HG02973 (cell line): ENCODE data around the gene ALKBH4.
"Not testable (repeated sequence)": the region's sequence is repeated elsewhere in the genome, so short reads cannot be mapped to it uniquely, and the experiment has no call there.

Experiments used
- ATAC-seq: cut with Tn5 transposase; IDR thresholded peaks from one replicate; pipeline ENCODE4 v1.9.1; 2021; ENCODE audit warnings: moderate library complexity; ENCODE audit not compliant: unreplicated experiment

ALKBH4 gene, protein sequence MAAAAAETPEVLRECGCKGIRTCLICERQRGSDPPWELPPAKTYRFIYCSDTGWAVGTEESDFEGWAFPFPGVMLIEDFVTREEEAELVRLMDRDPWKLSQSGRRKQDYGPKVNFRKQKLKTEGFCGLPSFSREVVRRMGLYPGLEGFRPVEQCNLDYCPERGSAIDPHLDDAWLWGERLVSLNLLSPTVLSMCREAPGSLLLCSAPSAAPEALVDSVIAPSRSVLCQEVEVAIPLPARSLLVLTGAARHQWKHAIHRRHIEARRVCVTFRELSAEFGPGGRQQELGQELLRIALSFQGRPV

DNA sequence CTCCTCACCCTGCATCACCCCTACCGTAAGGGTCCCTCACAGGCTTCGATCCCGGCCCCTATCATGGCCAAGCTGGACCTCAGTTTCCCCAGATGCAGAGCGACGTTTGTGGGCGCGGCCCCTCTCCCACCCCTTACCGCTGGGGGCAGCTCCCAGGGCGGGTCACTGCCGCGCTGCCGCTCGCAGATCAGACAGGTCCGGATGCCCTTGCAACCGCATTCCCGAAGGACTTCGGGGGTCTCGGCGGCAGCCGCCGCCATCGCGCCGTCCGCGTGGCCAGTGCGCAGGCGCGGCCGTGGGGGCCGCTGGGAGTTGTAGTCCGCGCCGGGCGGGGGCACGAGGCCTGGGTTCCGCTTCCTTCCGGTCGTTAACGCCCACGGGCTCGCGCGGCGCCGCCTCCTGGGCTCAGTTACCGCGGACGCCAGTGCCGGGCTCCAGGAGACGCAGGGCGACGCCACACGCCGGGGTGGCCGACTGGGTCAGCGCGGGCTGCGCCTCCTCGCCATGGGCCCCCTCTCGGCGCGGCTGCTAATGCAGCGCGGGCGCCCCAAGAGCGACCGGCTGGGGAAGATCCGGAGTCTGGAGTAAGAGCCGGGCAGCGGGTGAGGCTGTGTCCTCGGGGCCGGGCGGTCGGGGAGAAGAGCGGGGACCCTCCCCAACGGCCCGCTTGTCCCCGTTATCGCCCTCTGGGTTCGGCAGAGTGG lies at the start of gene ALKBH4, which contains the start of gene LRWD1:
TSS of gene ALKBH4 (minus strand) at position 287 of the 704 bp plus-strand sequence. CDS start at position 260, 27 bp downstream.
TSS of gene LRWD1 (plus strand) at position 408 of the 704 bp plus-strand sequence. CDS start at position 505, 97 bp downstream.
- peak; percentile 83 for ATAC-seq

DNA sequence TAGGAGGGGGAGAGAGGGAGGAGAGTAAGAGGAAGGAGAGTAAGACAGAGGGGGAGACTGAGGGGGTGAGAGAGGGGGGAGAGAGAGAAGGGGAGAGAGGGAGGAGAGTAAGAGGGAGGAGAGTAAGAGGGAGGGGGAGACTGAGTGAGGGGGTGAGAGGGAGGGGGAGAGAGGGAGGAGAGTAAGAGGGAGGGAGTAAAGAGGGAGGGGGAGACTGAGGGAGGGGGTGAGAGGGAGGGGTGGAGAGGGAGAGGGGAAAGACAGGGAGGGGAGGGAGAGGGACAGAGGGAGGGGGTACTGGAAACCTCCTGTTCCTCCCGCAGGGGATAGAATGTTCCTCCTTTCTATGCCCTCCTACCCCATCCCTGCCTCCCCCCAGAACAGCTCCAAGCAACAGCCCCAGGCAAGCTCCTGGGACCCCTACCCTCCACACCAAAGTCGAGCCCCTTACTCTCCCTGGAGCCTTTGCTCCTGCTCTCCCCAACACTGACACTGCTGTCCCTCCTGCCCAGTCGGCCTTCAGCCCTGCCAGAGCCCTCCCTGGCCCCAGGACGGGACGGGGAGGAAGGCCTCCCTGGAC lies 48.1 kb upstream of the ALKBH4 start:
- not testable (repeated sequence) for ATAC-seq

DNA sequence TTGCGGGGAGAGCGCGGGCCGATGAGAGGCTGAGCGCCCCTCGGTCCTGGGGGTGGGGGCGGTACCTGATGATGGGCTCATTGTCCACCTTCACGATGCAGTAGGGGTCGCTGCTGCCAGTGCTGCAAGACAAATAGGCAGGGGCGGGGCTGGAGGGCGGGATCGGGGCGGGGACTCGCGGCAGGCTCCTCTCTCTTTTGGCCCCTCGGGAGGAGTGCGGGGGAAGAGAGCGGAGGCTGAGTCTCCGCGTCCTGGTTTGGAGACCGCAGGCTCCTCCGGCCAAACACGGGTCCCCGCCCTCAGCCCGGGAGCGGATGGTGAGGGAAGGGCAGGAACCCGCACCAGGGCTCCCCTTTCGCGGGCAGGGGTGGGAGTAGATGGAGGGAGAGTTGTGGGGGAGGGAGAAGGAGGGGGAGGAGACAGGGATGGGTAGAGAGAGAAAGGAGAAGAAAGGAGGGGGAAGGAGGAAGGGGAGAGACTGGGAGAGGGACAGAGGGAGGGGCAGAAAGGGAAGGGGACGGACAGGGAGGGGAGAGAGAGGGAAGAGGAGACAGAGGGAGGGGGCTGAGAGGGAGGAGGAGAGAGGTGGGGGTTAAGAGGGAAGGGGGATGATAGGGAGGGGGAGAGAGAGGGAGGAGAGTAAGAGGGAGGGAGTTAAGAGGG lies 47.3 kb upstream of the ALKBH4 start:
- peak; percentile 28 for ATAC-seq

DNA sequence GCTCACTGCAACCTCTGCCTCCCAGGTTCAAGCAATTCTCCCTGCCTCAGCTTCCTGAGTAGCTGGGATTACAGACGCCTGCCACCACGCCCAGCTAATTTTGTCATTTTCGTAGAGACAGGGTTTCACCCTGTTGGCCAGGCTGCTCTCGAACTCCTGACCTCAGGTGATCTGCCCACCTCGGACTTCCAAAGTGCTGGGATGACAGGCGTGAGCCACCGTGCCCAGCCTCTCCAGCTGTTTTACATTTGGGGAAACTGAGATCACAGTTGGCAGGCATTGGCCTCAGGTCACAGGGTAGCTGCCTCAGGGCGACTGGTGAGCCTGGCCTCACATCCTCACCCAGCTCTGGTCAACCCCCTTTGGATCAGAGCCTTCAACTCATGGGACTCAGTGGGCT lies 45.9 kb upstream of the ALKBH4 start:
- ATAC-seq = not testable (repeated sequence)

DNA sequence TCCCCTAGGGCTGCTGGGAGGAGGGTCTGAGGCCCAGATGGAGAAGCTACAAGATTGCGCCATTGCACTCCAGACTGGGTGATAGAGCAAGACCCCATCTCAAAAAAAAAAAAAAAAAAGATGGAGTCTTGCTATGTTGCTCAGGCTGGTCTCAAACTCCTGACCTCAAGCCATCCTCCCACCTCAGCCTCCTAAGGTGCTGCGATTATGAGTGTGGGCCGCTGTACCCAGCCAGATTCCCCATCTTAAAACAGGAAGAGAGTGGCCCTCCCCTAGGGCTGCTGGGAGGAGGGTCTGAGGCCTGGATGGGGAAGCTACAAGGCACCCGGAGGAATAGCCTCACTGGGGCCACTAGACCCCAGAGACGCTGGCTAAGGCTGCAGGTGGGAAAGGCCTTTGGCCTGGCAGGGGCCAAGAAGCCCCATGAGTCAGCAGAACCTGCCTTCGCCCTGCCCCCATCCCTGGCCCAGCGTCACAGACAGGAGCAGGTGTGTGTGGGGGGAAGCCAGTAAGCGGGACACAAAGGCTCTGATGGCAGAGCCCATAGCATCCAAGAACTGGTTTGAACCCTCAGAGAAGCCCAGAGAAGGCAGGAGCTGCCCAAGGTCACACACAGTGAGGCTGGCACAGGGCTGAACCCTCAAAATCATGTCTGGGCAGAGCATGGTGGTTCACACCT lies 42.9 kb upstream of the ALKBH4 start:
- ATAC-seq = not testable (repeated sequence)

DNA sequence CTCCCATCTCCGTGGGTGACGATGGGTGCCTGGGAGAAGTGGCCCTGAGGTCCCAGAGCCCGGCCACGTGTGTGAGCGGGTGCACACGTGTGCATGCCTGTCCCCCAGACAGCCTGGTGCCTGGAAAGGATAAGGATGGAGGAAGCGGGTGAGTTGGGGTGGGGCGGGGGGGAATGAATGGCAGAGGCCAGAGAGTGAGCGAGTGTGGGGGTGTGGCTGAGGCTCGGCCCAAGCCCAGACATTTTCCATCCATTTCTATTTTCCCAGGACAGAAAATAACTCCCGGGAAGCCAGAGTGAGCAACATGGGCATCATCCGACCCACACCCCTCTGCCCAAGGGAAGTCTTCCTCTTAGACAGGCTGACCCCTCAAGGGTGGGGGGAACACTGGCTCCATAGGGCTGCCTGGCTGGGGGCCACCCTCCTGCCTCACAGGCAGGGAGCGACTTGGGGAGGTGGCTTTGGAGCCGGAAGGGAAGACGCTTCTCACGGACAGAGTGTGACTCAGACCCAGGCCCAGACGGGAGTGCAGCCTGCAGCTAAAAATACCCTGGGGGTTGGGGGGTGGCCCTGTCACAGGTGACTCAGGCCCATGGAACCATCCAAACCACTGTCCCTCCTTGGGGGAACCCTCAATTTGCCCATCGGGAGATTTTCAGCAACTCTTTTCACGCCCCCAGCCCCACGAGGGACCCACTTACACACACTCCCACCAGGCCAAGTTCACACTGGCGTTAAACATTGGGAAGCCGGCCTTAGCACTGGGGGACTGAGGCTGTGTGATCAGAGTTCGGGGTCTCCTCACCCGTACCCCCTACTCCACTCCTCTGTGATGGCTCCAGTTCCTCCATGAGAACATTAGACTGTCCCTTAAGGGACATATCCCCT lies 40.9 kb upstream of the ALKBH4 start:
- ATAC-seq = not testable (repeated sequence)

DNA sequence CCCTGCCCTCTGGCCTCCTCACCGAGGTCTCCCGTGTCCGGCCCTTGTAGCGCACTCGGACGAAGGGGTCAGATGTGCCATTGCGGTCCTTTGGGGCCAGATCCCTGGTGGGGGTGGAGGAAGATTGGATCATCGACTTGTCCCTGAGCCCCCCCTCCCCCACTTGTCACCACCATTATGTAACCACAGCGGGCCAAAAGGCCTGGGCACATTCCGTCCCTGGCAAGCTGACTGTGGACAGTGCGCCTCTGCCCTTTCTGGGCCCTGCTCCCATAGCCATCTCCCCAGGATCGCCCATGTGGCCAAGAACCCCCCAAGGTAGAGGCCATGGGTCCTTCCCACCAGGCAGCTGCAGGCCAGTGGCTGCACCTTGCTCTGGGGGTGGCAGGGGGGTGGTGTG lies 38.5 kb upstream of the ALKBH4 start:
- not testable (repeated sequence) for ATAC-seq

DNA sequence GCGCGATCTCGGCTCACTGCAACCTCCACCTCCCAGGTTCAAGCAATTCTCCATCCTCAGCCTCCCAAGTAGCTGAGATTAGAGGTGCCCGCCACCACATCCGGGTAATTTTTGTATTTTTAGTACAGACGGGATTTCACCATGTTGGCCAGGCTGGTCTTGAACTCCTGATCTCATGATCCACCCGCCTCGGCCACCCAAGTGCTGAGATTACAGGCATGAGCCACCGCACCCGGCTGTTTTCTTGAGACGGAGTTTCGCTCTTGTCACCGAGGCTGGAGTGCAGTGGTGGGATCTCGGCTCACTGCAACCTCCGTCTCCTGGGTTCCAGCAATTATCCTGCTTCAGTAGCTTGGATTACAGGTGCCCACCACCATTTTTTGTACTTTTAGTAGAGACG lies 33.7 kb upstream of the ALKBH4 start:
- not testable (repeated sequence) for ATAC-seq

DNA sequence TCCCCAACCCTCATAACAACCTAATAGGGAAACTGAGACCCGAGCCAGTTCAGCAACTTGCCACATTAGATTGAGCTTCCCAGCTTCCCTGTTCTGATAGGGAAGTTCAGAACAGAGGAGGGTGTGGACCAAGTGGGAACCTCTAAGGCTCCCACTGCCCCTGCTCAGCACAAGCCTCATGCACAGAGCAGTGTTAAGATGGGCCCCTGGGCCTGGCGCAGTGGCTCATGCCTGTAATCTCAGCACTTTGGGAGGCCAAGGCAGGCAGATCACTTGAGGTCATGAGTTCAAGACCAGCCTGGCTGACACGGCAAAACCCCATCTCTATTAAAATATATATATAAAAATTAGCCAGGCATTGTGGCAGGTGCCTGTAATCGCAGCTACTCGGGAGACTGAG lies 32.6 kb upstream of the ALKBH4 start:
- ATAC-seq = not testable (repeated sequence)

DNA sequence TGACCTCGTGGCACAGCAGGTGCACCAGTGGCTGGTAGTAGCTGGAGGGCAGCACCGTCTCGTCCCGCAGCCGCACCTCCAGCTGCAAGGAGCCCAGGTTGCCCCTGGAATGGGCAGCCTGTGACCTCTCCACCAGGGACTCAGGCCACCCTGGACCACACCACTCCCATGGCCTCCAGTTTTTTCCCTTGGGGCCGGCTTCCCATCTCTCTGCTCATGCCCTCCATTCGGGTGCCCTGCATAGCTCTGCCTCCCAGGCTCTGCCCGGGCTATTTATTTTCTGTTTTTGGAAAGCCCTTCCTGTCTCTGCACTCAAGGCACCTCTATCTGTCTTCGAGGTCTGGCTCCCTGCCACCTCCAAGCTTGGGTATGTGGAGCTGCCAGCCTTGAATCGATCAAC lies 32.2 kb upstream of the ALKBH4 start:
- ATAC-seq = not testable (repeated sequence)

DNA sequence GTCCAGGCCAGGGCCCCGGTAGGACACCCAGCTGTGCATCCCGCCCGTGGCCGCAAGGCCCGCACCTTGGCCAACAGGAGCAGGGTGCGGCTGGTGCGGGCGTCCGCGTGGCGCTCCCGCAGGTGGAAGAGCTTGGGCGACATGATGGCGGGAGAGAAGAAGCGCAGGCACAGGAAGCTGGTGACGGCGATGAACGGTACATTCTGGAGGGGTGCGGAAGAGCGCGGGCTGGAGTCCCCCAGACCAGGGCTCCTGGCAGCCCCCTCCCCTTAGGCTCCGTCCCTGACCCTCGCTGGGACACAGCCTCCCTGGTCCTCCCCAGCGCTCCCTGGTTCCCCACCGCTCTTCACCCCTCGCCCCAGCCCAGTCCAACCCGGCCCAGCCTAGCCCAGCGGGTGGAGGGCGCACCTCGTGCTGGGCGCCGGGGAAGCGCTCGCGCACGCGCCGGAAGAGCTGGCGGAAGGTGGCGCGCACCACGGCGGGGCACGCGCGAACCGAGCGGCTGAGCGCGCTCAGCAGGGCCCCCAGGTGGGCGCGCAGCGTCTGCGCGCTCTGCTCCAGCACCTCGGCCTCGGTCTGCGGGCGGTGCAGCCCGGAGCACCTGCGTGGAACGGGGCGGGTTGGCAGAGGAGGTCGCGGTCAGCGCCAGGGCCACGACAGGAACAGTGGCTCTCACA lies 29.9 kb upstream of the ALKBH4 start:
- peak; percentile 59 for ATAC-seq

DNA sequence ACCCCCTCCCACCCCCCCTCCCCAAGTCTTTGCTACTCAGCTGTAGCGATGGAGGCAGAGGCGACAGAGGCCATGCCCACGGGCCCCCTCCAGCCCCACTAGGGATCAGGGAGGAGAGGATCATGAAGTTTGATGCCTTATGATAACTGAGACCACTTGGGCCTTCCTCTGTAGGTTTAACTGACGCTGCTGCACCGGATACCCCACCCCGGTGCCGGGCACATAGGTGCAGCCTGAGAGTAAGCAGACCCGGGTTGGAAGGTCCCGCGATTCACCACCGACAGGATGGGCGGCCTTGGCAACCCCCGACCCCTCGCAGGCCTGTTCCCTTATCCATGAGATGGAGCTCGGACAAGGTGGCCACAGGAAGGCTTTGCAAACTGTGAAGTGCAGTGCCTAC lies 29.4 kb upstream of the ALKBH4 start:
- ATAC-seq = not testable (repeated sequence)

DNA sequence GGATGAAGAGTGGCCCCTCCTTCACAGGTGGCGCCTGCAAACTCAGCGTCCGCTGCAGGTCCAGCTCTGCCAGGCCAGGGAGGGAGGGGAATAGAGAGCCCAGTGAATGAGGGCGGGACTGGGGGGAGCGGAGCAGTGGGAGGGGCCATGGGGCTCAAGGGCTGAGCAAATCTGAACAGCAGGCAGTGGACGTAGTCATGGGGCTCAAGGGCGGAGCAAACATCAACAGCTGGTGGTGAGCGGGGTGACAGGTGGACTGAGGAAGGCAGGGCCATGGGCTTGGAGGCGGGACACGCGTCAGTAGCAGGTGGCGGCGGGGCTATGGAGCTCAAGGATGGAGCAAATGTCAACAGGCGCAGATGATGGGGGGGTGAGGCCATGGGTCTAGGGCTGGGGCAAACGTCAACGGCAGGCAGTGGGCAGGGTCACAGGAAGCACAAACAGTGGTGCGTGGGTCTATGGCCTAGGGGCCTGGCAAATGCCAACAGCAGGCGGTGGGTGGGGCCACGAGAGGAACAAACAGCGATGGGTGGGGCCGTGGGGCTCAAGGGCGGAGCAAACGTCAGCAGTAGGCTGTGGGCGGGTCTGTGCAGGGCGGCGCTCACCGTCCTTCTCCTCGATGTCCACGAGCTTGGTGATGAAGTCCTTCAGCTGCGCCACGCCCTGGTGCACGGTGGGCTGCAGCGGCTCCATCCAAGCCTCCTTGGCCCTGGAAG lies 28.7 kb upstream of the ALKBH4 start:
- ATAC-seq = peak; percentile 24

DNA sequence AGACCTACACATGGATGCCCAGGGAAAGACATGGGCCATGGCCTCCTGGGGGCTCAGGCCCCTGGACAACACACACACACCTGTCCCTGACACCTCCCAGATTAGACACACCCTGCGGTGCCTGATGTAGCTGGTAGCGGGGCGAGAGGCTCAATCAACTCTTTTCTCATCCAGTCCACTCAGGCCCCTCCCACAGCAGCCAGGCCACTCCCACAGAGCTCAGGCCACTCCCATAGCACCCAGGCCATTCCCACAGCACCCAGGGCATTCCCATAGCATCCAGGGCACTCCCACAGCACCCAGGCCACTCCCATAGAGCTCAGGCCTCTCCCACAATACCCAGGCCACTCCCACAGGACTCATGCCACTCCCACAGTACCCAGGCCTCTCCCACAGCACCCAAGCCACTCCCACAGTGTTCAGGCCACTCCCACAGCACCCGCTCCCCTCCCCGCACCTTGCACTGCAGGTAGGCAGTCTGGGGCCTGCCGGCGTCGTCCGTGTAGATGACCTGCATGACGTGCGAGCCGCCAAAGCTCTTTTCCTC lies 25.9 kb upstream of the ALKBH4 start:
- ATAC-seq = peak; percentile 40

DNA sequence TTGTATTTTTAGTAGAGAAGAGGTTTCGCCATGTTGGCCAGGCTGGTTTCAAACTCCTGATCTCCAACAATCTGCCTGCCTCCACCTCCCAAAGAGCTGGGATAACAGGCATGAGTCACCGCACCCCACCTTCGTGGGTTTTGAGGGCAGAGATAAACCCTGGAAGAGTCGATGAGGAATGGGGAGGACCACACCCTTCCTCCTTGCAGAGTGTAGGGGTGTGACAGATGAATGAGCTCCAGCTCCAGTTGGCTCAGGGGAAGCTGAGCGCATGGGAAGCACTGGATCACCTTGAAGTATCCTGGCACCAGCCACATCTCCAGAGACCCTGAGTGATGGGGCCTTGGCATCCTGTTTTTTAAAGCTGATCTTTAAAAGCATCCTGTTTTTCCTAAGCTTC lies 19.7 kb upstream of the ALKBH4 start:
- ATAC-seq = not testable (repeated sequence)

DNA sequence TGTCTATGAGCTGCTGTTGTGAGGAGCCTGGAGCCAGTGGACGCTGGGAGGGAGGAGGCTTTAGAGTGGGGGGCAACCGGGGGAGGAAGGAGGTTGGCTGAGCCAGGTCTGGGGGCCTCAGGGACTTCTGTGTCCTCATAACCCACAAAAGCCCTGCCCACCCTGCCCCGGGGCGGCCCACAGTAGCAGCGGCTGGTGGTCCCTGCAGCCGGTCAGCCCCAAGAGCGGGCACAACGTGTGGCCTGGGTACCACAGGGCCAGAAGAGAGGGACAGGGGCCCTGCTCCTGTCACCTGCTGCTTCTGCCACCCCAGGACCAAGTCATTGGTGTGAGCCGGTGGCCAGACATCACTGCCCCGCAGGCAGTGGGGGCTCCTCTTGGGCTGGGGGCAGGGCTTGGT lies 17.3 kb upstream of the ALKBH4 start:
- ATAC-seq = not testable (repeated sequence)

DNA sequence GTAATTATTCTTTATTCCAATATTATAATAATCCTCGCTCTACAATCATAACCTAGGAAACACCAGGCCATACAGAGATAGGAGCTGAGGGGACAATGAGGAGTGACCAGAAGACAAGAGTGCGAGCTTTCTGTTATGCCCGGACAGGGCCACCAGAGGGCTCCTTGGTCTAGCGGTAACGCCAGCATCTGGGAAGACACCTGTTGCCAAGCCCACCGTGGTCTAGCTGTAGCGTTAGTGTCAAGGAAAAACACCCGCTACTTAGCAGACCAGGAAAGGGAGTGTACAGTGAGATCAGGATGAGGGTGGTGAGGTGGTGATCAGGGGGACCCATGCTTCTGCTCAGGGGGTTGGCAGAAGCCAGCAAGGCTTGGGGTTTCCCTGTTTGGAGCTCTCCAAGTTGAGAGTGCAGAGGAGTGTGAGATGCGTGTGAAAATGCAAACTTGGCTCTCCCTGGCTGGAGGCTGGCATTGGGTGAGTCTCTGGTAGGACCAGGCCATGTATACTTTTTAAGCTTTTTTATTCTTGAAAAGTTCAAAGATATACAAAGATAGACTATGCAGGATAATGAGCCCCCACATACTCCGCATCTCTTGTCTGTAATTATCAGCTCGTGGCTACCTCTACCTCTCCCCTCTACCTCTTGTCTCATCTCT lies 15.4 kb upstream of the ALKBH4 start:
- ATAC-seq = not testable (repeated sequence)

DNA sequence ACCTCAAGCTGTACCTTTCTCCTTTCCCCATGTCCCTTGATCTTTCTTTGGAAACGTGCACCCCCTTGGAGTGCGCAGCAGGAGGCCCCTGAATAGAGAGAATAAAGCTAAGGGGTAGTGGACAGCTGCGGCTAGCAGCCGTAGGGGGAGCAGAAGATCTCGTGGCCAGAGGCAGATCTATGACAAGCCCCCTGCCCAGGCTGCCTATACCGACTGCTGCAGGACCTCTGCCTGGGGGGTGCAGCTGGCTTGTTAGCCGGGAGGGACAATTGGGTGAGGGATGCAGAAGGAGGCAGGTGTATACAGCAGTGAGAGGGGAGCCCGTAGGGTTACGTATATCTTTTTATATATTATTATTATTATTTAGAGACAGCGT lies 14.5 kb upstream of the ALKBH4 start:
- ATAC-seq = peak; percentile 30
